GM21786 (cell line): ENCODE measurements around the gene CUEDC1.
A peak's percentile ranks its signal among the peaks of the same experiment; 100 is the strongest.
"Not testable (repeated sequence)": the region's sequence is repeated elsewhere in the genome, so short reads cannot be mapped to it uniquely, and the experiment has no call there.

Experiments used
- ATAC-seq: cut with Tn5 transposase; IDR thresholded peaks from one replicate; pipeline ENCODE4 v1.9.1; 2021; ENCODE audit not compliant: unreplicated experiment

Gene CUEDC1

GRCh38 chr17:57958391-57958790 is 3.2 kb upstream of the CUEDC1 start:
- ATAC-seq: not testable (repeated sequence)

DNA sequence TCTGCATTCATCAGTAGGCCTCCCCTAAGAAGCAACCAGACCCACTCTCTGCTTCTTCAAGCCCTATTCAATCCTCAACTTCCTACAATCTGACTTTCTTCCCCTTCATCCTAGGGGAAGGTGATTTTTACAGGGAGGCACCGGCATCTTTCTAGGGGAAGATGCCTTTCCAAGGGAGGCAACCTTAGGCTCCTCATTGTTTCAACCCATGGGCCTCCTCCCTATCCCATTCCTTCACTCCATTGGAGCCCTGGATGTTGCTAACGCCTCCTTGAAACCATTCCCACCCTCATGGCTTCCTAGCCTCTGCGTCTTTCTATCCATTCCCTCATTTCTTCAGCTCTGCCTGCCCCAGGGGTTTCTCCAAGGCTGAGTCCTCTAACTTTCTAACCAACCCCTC is 2.7 kb upstream of the CUEDC1 start:
- ATAC-seq: no peak

- no peak for ATAC-seq
Observed at GRCh38 chr17:57957120-57957850, 2.1 kb upstream of the CUEDC1 start.

GRCh38 chr17:57956291-57957119 is 1.3 kb upstream of the CUEDC1 start:
- peak; percentile 61 for ATAC-seq

GRCh38 chr17:57954397-57955182 is 622 bp downstream of the CUEDC1 start:
- no peak for ATAC-seq

DNA sequence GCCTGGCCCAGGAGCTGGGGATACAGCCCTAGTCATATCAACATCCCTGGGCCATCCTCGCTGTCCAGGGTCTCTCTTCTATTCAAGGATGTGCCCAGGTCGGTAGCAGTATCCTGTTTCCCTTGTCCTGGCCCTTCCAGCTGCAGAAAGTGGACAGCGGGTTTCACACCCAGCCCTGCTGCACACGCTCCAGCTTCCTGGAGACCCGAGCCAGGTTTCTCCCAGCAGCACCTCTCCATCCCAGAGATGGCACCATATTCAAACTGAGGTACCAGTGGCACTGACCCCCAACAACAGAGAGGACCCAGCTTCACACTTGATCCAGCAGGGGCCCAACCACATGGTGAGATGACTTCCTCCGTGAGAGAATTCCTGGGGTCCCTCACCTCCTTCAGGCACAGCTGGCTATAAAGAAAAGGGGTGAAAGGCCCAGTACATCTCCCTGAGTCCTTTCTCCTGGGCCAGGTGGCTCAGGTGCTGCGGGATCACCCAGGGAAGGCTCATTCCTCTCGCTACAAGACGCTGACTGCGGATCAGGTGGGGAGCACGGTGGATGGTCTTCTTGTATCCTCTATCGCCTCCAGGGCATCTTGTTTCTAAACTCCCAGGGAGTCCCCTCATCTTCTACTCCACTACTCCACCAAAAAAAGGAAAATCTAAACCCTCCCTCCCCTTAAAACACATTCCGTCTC is 1.4 kb downstream of the CUEDC1 start:
- no peak for ATAC-seq

DNA sequence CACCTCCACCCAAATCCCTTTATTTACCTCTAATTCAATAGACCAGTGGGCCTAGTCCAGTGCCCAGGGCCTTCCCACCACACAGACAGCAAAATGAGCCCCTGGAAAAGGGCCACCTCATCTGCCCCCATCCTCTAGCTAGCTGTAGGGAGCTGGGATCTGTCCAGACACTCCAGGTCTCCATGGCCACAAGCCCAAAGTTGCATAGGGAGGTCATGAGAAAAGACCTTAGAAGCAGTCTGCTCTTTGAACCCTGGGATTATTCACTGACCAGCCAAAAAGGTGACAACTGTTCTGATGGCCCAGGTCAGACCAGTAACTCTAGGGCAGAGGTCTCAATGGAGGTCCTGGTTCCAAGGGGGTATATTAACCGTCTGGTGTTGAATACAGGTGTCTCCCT is 2.0 kb downstream of the CUEDC1 start:
- no peak for ATAC-seq

GRCh38 chr17:57949649-57950048 is 5.6 kb downstream of the CUEDC1 start:
- no peak for ATAC-seq

- no peak for ATAC-seq
Observed at GRCh38 chr17:57948555-57949420, 6.4 kb downstream of the CUEDC1 start.

GRCh38 chr17:57948169-57948554 is 7.0 kb downstream of the CUEDC1 start:
- ATAC-seq: no peak

DNA sequence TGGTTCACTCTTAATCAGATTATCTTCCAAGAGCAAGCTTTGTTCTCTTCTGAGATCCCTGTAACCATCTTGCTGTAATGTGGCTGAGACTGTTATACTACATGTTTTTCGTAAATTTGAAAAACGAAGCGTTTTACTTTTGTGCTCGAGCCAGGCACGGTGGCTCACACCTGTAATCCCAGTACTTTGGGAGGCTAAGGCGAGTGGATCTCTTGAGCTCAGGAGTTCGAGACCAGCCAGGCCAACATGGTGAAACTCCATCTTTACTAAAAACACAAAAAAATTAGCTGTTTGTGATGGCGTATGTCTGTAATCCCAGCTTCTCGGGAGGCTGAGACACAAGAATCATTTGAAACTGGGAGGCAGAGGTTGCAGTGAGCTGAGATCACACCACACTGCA is 7.8 kb downstream of the CUEDC1 start:
- no peak for ATAC-seq

DNA sequence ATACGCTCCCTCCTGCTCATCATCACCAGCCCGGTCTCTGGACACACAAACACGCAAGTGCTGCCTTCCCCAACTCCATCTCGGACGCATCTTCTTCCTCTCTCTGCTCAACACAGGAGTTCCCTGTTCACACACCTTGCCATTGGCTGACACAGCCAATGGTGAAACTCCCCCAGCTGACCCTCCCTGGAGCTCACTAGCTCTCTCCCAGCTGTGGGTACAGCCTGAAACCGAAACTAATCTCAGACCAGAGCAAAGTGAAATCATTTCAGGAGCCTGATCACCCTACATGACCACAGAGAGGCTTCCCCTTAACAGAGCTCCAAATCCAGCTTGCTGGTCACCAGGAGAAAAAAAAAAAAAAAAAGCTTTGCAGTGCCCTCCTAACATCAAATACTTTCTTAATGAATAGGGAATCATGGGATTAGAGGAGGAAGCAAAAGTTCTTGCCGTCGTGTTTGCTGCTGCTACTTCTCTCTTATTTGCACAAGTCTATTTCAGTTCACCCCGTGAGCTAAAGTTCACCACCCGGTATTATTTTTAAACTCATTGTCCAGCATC is 8.3 kb downstream of the CUEDC1 start:
- ATAC-seq: peak; percentile 79

DNA sequence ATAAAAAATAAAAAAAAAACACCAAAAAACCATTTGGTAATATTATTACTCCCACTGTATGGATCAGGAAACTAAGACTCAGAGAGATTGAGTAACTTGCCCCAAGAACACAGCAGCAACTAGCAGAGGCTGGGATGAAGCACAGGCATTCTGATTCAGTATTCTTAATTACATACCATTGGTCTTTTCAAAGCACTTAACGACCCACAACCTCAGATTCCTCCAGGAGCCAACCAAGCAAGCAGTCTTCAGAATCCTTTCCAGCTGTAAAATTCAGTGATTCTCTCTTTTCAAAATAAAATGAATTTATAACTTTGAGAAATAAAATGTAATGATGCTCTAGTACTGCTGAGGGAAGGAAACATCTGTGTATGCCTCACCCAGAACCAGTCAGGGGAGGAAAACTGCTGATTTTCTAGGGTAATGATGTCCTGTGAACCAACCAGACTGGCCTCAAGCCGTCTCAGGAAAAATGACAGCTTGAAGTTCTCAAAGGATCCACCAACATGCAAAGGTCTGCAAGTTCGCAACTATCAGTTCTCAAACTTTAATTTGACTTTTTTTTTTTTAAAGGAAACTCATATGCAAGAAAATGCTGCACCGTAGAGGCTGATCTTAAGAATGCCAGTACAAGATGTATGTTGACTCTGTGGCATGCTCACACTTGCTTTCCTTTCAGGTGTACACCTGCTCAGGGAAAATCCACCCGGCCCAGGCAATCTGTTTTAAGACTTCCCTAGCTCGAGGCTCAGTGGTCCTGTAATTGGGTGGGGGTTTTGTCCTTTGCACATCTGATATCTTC is 9.0 kb downstream of the CUEDC1 start:
- ATAC-seq: peak; percentile 14

DNA sequence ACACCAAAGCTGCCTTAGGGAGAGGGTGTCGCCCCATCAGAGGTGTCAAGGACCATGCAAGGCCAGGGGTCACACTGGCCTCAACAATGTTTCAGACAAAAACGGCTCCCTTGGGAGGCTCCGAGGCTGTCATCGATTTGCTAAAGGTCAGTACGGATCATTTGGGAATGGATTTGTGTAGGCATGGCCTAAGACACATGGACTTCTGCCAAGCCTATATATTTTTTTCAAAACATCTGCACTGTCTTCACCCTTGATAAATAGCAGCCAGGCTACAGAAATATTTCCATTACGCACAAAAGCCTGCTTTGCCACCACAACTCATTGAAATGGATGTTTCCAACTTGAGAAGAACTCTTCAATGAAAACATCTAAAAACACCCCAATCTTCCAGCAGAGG is 10.3 kb downstream of the CUEDC1 start:
- ATAC-seq: no peak

GRCh38 chr17:57943645-57944044 is 11.6 kb downstream of the CUEDC1 start:
- no peak for ATAC-seq

- no peak for ATAC-seq
Observed at GRCh38 chr17:57943140-57943539, 12.1 kb downstream of the CUEDC1 start.

- ATAC-seq: no peak
Observed at GRCh38 chr17:57941384-57942370, 13.5 kb downstream of the CUEDC1 start.
